H9 (cell line): ENCODE measurements around the gene MALL. TPM values are rescaled to one million over a fixed set of nuclear protein-coding genes. Genes with fewer than 3 reads are reported as not detected.

ENCODE experiments used
- DNase-seq: peaks from one replicate; pipeline ENCODE4 v3.0.0-alpha.2; 2017
- H2AFZ ChIP-seq: one replicate; pipeline ENCODE4 v1.6.1; 2013; ENCODE audit warnings: mild to moderate bottlenecking, low read length, control low read depth, moderate library complexity
- H2AK5ac ChIP-seq: 2 replicates; pipeline ENCODE4 v1.6.1; 2013; ENCODE audit warnings: low read length, control low read depth, mixed read lengths; ENCODE audit not compliant: insufficient read length
- H2BK120ac ChIP-seq: one replicate; pipeline ENCODE4 v1.6.1; 2013; ENCODE audit warnings: low read depth, mild to moderate bottlenecking, low read length, control low read depth, inconsistent platforms; ENCODE audit not compliant: poor library complexity, severe bottlenecking
- H2BK12ac ChIP-seq: 2 replicates; pipeline ENCODE4 v1.6.1; 2013; ENCODE audit warnings: low read length, control low read depth, mixed read lengths, low read depth; ENCODE audit not compliant: insufficient read length
- H2BK15ac ChIP-seq: 2 replicates; pipeline ENCODE4 v1.6.1; 2013; ENCODE audit warnings: low read depth, low read length, control low read depth
- H2BK20ac ChIP-seq: one replicate; pipeline ENCODE4 v1.6.1; 2013; ENCODE audit warnings: low read depth, mild to moderate bottlenecking, low read length, control low read depth, inconsistent platforms; ENCODE audit not compliant: poor library complexity, severe bottlenecking
- H2BK5ac ChIP-seq: 2 replicates; pipeline ENCODE4 v1.6.1; 2013; ENCODE audit warnings: low read length, control low read depth, mixed read lengths; ENCODE audit not compliant: insufficient read length
- H3K14ac ChIP-seq: 2 replicates; pipeline ENCODE4 v1.6.1; 2013; ENCODE audit warnings: low read length, control low read depth; ENCODE audit not compliant: insufficient read depth
- H3K18ac ChIP-seq: 2 replicates; pipeline ENCODE4 v1.6.1; 2013; ENCODE audit warnings: low read depth, mild to moderate bottlenecking, mixed read lengths, low read length, control low read depth; ENCODE audit not compliant: insufficient read length
- H3K23ac ChIP-seq: 2 replicates; pipeline ENCODE4 v1.6.1; 2013; ENCODE audit warnings: low read length, control low read depth, mixed read lengths, low read depth; ENCODE audit not compliant: insufficient read length
- H3K23me2 ChIP-seq: 2 replicates; pipeline ENCODE4 v1.6.1; 2013; ENCODE audit warnings: low read depth, mild to moderate bottlenecking, mixed read lengths, low read length, control low read depth; ENCODE audit not compliant: insufficient read length, poor library complexity, severe bottlenecking
- H3K27ac ChIP-seq: 2 replicates; pipeline ENCODE4 v1.5.1; 2013; ENCODE audit warnings: low read length, control low read depth, mixed read lengths, low read depth; ENCODE audit not compliant: insufficient read length
- H3K27me3 ChIP-seq: 2 replicates; pipeline ENCODE4 v1.6.1; 2013; ENCODE audit warnings: low read length, control low read depth, inconsistent platforms; ENCODE audit not compliant: insufficient read depth
- H3K4ac ChIP-seq: 2 replicates; pipeline ENCODE4 v1.6.1; 2013; ENCODE audit warnings: low read depth, mild to moderate bottlenecking, control low read depth, inconsistent platforms, low read length, moderate library complexity
- H3K4me1 ChIP-seq: 2 replicates; pipeline ENCODE4 v1.6.1; 2013; ENCODE audit warnings: low read length, control low read depth, inconsistent platforms; ENCODE audit not compliant: insufficient read depth
- H3K4me2 ChIP-seq: 2 replicates; pipeline ENCODE4 v1.6.1; 2013; ENCODE audit warnings: low read length, control low read depth, mixed read lengths; ENCODE audit not compliant: insufficient read length, insufficient read depth
- H3K56ac ChIP-seq: 2 replicates; pipeline ENCODE4 v1.6.1; 2013; ENCODE audit warnings: low read depth, mild to moderate bottlenecking, mixed read lengths, low read length, control low read depth; ENCODE audit not compliant: insufficient read length
- H3K79me1 ChIP-seq: 2 replicates; pipeline ENCODE4 v1.6.1; 2013; ENCODE audit warnings: low read depth, mild to moderate bottlenecking, moderate library complexity, low read length, control low read depth, inconsistent platforms; ENCODE audit not compliant: insufficient read depth, poor library complexity, severe bottlenecking
- H3K79me2 ChIP-seq: 2 replicates; pipeline ENCODE4 v1.6.1; 2013; ENCODE audit warnings: low read length, control low read depth, inconsistent platforms; ENCODE audit not compliant: insufficient read depth
- H3K9ac ChIP-seq: 2 replicates; pipeline ENCODE4 v1.6.1; 2013; ENCODE audit warnings: low read length, control low read depth, mixed read lengths; ENCODE audit not compliant: insufficient read length; ENCODE audit errors: extremely low read depth
- H3K9me3 ChIP-seq: one replicate; pipeline ENCODE4 v1.6.1; 2013; ENCODE audit warnings: low read depth, low read length, inconsistent platforms; ENCODE audit not compliant: control insufficient read depth
- H3T11ph ChIP-seq: one replicate; pipeline ENCODE4 v1.6.1; 2013; ENCODE audit warnings: mild to moderate bottlenecking, low read length, control low read depth, inconsistent platforms
- H4K20me1 ChIP-seq: one replicate; pipeline ENCODE4 v1.6.1; 2013; ENCODE audit not compliant: control insufficient read depth, insufficient read length, insufficient read depth
- H4K5ac ChIP-seq: 2 replicates; pipeline ENCODE4 v1.6.1; 2013; ENCODE audit warnings: low read depth, mild to moderate bottlenecking, mixed read lengths, low read length, control low read depth; ENCODE audit not compliant: insufficient read length
- H4K8ac ChIP-seq: replicated peaks from 2 replicates; pipeline ENCODE4 v1.6.1; 2013; ENCODE audit warnings: low read length, control low read depth, mixed read lengths, low read depth; ENCODE audit not compliant: insufficient read length
- H4K91ac ChIP-seq: 2 replicates; pipeline ENCODE4 v1.6.1; 2013; ENCODE audit warnings: low read depth, mild to moderate bottlenecking, moderate library complexity, mixed read lengths, low read length, control low read depth; ENCODE audit not compliant: insufficient read length
- H3K27ac Mint-ChIP-seq, 3 experiments: 2 replicates in 2 of 3; 3 replicates in 1 of 3; pipeline ENCODE4 v1.8.0; 2020 to 2021; ENCODE audit warnings: mixed read lengths in 3 of 3, mild to moderate bottlenecking in 1 of 3, moderate library complexity in 1 of 3
- H3K27me3 Mint-ChIP-seq: 2 replicates; pipeline ENCODE4 v1.8.0; 2021; ENCODE audit warnings: low read depth, mild to moderate bottlenecking, moderate library complexity, mixed read lengths
- H3K36me3 Mint-ChIP-seq, 3 experiments: 2 replicates in 2 of 3; 3 replicates in 1 of 3; pipeline ENCODE4 v1.8.0; 2020 to 2021; ENCODE audit warnings: low read depth in 3 of 3, mixed read lengths in 3 of 3; ENCODE audit not compliant: insufficient read depth in 1 of 3
- H3K4me1 Mint-ChIP-seq, 2 experiments: 2 replicates each; pipeline ENCODE4 v1.8.0; 2020; ENCODE audit warnings: mixed read lengths in 2 of 2
- H3K4me3 Mint-ChIP-seq, 2 experiments: 2 replicates in 1 of 2; 3 replicates in 1 of 2; pipeline ENCODE4 v1.8.0; 2020 to 2021; ENCODE audit warnings: mild to moderate bottlenecking in 2 of 2, mixed read lengths in 2 of 2, moderate library complexity in 1 of 2
- H3K9me3 Mint-ChIP-seq, 2 experiments: 2 replicates in 1 of 2; 3 replicates in 1 of 2; pipeline ENCODE4 v1.8.0; 2020; ENCODE audit warnings: mild to moderate bottlenecking in 2 of 2, mixed read lengths in 2 of 2, moderate library complexity in 1 of 2
- CTCF ChIP-seq: fragments of 200-600 bp; sonication (generic); conservative IDR thresholded peaks from 3 replicates; pipeline ENCODE4 v1.8.0; 2021; ENCODE audit warnings: antibody characterized with exemption, mild to moderate bottlenecking
- WGBS: extraction: QIAGEN DNeasy Blood & Tissue Kit; methylation state at CpG from one replicate; pipeline ENCODE4 v1.1.7; 2013; ENCODE audit warnings: missing lambda C conversion rate, low lambda C conversion rate, mixed read lengths; ENCODE audit not compliant: insufficient read length; ENCODE audit errors: extremely low coverage; 5-methylcytosine and 5-hydroxymethylcytosine counted together
- total RNA-seq: library from RNA; stranded (reverse); gene quantifications from 2 replicates; pipeline ENCODE4 v1.2.1, GENCODE V29; 2021

MALL gene
- total RNA-seq, 1 experiment from 2014 or later: 5.0 TPM

GRCh38 chr2:110130757-110131156, 15.1 kb upstream of the MALL start:
- H2BK20ac ChIP-seq: no peak overlapping the region
- no peak overlapping the region for H3T11ph ChIP-seq
- H3K27me3 ChIP-seq: no peaks in the 10 kb centered on the region
- WGBS: no CpG with 5 or more reads among the region's 2 CpGs
- no peak overlapping the region for H3K18ac ChIP-seq
- no peak overlapping the region for H3K23ac ChIP-seq
- no peaks in the 10 kb centered on the region for H3K79me2 ChIP-seq
- no peaks in the 10 kb centered on the region for H3K27me3 Mint-ChIP-seq
- H3K23me2 ChIP-seq: no peaks in the 10 kb centered on the region
- H3K36me3 Mint-ChIP-seq: peaks cover 0 to 2% (median 0%) of the 10 kb centered on the region in 3 experiments; a peak in 3 of 7 replicates
- peaks cover 5 to 6% of the 10 kb centered on the region in 2 experiments; a peak in 2 of 5 replicates for H3K9me3 Mint-ChIP-seq
- no peak overlapping the region for H3K4me3 Mint-ChIP-seq
- H4K5ac ChIP-seq: no peak overlapping the region
- H3K14ac ChIP-seq: no peak overlapping the region
- no peak overlapping the region for H2BK15ac ChIP-seq
- H2AK5ac ChIP-seq: no peak overlapping the region
- H3K27ac Mint-ChIP-seq: no peak overlapping the region
- no peak overlapping the region for H4K91ac ChIP-seq
- H4K20me1 ChIP-seq: no peaks in the 10 kb centered on the region
- H4K8ac ChIP-seq: no peak overlapping the region
- no peak overlapping the region for H2BK12ac ChIP-seq
- H3K56ac ChIP-seq: no peak overlapping the region
- TF ChIP-seq CTCF: no peak
- no peak overlapping the region for H2BK120ac ChIP-seq
- no peak overlapping the region for H2AFZ ChIP-seq
- no peak overlapping the region for H3K4ac ChIP-seq
- H3K9me3 ChIP-seq: no peaks in the 10 kb centered on the region
- no peaks in the 10 kb centered on the region for H3K79me1 ChIP-seq
- H3K4me1 Mint-ChIP-seq: no peaks in the 10 kb centered on the region
- no peak overlapping the region for H3K27ac ChIP-seq
- DNase-seq: no peak
- no peak overlapping the region for H2BK5ac ChIP-seq
- H3K4me2 ChIP-seq: no peak overlapping the region
- no peaks in the 10 kb centered on the region for H3K4me1 ChIP-seq
- no peak overlapping the region for H3K9ac ChIP-seq
